NCI-H146 treated with DMSO at 0.1 percent for 48 hours (cell line): ENCODE measurements around the gene DCAKD.
A peak's percentile ranks its signal among the peaks of the same experiment; 100 is the strongest.

ENCODE experiments used
- DNase-seq: peaks from one replicate; lab custom pipeline; 2025; ENCODE audit not compliant: unreplicated experiment; lab: John Stamatoyannopoulos, UW

Gene DCAKD

GRCh38 chr17:44976206-44976605 is 75.2 kb downstream of the DCAKD start:
- DNase-seq = peak; percentile 77
